GM12892 (cell line): ENCODE measurements around the gene KCNIP1.

Experiments used
- POLR2A ChIP-seq: IDR thresholded peaks from 2 replicates; pipeline ENCODE4 v1.6.1; 2011; ENCODE audit warnings: low read depth, low read length, control low read depth
- POLR2AphosphoS5 ChIP-seq: IDR thresholded peaks from 2 replicates; pipeline ENCODE4 v1.6.1; 2011; ENCODE audit warnings: low read depth, low read length, control low read depth

DNA sequence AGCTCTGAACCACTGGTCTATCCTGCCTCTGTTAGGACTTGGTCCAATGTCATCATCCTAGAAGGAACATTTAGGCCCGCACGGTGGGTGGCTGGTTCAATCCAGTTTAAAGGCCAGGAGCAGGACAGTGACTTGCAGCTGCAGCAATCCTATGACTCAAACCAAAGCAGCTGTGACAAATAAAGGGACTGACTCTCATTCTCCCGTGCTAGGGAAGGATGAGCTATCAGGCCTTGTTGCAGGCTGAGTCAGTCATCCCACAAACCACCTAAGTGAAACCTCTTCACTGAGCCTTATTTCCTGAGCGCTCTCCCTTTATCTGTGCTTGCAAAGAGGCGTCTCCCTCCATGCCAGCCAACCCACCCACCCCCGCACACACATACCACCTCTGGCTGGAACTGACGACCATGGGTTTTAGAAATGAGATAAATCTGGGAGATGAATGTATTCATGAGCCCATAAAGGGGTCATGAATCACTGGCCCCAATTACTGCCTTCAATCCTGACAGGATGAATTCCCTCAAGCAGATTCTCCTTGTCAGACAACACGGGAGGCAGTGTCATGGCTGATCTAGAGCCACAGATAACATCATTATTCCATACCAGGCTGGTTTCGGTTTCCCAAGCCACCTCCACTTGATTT lies 93.4 kb downstream of the KCNIP1 start:
- TF ChIP-seq POLR2AphosphoS5 (no peak), POLR2A (no peak)
